Measurements from ENCODE around the gene PHACTR3.

PHACTR3 gene

DNA sequence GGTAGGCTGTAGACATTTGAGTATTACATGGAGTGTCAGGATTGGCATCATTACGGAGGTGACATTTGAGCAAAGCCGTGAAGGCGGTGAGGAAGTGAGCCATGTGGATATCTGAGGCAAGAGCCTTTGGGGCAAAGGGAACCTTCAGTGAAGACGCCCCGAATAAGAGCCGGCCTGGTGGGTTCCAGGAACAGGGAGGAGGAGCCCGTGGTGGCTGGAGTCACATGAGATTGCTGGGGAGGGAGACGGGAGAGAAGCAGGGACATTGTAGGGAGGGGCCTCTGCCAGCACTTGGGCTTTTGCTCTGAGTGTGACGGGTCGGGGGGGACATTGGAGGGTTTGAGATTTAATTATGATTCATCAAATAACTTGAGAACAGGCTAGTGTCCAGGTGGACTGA is 78.3 kb downstream of the PHACTR3 start:
- no peaks in the 10 kb centered on the region for H3K4me1 ChIP-seq (ENCODE audit: control insufficient read depth, low read depth, low read length)
- H3K9me3 ChIP-seq (ENCODE audit: control insufficient read depth, low read depth, low read length), result no peaks in the 10 kb centered on the region
- peaks cover 1% of the 10 kb centered on the region for H3K27me3 ChIP-seq (ENCODE audit: control insufficient read depth, insufficient read depth, low read length)
- H3K36me3 ChIP-seq (ENCODE audit: control insufficient read depth, low read depth, low read length), result no peaks in the 10 kb centered on the region
- H3K4me3 ChIP-seq (ENCODE audit: low read length), result no peak overlapping the region
- H3K27ac ChIP-seq (ENCODE audit: low read length), result no peak overlapping the region
- H3K9ac ChIP-seq (ENCODE audit: low read length), result no peak overlapping the region

DNA sequence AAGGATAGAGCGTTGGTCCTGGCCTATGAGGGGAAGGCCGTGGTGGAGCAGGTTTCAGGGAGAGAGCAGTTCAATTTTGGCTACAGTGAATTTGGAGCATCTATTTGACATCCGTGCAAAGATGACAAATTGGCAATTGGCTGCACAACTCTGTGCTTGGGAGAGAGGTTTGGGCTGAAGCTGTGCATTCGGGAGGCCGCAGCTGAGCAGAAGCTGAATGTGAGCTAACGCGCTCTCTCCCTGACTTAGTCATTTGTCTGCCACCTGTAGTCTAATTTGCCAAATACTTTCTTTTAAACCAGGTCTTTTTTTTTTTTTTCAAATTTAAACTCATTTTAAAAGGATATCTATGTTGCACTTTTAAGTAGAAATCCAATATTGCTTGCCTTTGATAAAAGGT is 78.8 kb downstream of the PHACTR3 start:
- Histone ChIP-seq H3K27ac (ENCODE audit: low read length) (no peak overlapping the region), H3K4me1 (ENCODE audit: control insufficient read depth, low read depth, low read length) (no peaks in the 10 kb centered on the region), H3K9ac (ENCODE audit: low read length) (no peak overlapping the region), H3K27me3 (ENCODE audit: control insufficient read depth, insufficient read depth, low read length) (peaks cover 4% of the 10 kb centered on the region), H3K9me3 (ENCODE audit: control insufficient read depth, low read depth, low read length) (no peaks in the 10 kb centered on the region), H3K4me3 (ENCODE audit: low read length) (no peak overlapping the region), H3K36me3 (ENCODE audit: control insufficient read depth, low read depth, low read length) (no peaks in the 10 kb centered on the region)

- peaks cover 4% of the 10 kb centered on the region for H3K27me3 ChIP-seq (ENCODE audit: control insufficient read depth, insufficient read depth, low read length)
- no peaks in the 10 kb centered on the region for H3K4me1 ChIP-seq (ENCODE audit: control insufficient read depth, low read depth, low read length)
- no peak overlapping the region for H3K9ac ChIP-seq (ENCODE audit: low read length)
- H3K9me3 ChIP-seq (ENCODE audit: control insufficient read depth, low read depth, low read length), result no peaks in the 10 kb centered on the region
- no peak overlapping the region for H3K27ac ChIP-seq (ENCODE audit: low read length)
- H3K4me3 ChIP-seq (ENCODE audit: low read length), result no peak overlapping the region
- no peaks in the 10 kb centered on the region for H3K36me3 ChIP-seq (ENCODE audit: control insufficient read depth, low read depth, low read length)
These were observed 80.4 kb downstream of the PHACTR3 start for GRCh38 chr20:59684685-59685242.

- no peak overlapping the region for H3K9ac ChIP-seq (ENCODE audit: low read length)
- H3K36me3 ChIP-seq (ENCODE audit: control insufficient read depth, low read depth, low read length), result no peaks in the 10 kb centered on the region
- H3K9me3 ChIP-seq (ENCODE audit: control insufficient read depth, low read depth, low read length), result no peaks in the 10 kb centered on the region
- no peaks in the 10 kb centered on the region for H3K4me1 ChIP-seq (ENCODE audit: control insufficient read depth, low read depth, low read length)
- H3K4me3 ChIP-seq (ENCODE audit: low read length), result no peak overlapping the region
- H3K27ac ChIP-seq (ENCODE audit: low read length), result no peak overlapping the region
- peaks cover 7% of the 10 kb centered on the region for H3K27me3 ChIP-seq (ENCODE audit: control insufficient read depth, insufficient read depth, low read length)
These were observed 82.3 kb downstream of the PHACTR3 start for GRCh38 chr20:59686404-59687346.

DNA sequence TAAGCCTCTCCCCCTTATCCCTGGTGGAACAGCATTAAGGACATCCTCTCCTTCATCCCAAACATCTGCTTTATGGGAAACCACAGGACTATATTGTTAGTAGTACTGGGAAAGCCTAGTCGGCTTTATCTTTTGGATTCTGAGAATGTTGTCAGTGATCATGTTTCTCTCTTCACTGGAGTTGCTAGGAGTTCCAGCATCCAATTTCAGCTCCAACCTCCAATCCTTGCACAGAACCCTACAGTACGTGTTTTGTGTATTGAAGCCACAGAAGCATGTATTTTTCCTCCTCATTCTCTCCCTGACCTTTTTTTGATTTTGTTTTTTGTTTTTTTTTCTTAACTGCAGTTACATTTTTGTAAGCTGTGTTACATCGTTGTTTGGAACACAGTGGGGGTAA is 84.0 kb downstream of the PHACTR3 start:
- H3K4me1 ChIP-seq (ENCODE audit: control insufficient read depth, low read depth, low read length), result no peaks in the 10 kb centered on the region
- no peak overlapping the region for H3K4me3 ChIP-seq (ENCODE audit: low read length)
- no peaks in the 10 kb centered on the region for H3K36me3 ChIP-seq (ENCODE audit: control insufficient read depth, low read depth, low read length)
- no peaks in the 10 kb centered on the region for H3K9me3 ChIP-seq (ENCODE audit: control insufficient read depth, low read depth, low read length)
- no peak overlapping the region for H3K9ac ChIP-seq (ENCODE audit: low read length)
- H3K27ac ChIP-seq (ENCODE audit: low read length), result no peak overlapping the region
- H3K27me3 ChIP-seq (ENCODE audit: control insufficient read depth, insufficient read depth, low read length), result peaks cover 7% of the 10 kb centered on the region

- Histone ChIP-seq H3K9me3 (ENCODE audit: control insufficient read depth, low read depth, low read length) (no peaks in the 10 kb centered on the region), H3K4me1 (ENCODE audit: control insufficient read depth, low read depth, low read length) (no peaks in the 10 kb centered on the region), H3K36me3 (ENCODE audit: control insufficient read depth, low read depth, low read length) (no peaks in the 10 kb centered on the region), H3K4me3 (ENCODE audit: low read length) (no peak overlapping the region), H3K27me3 (ENCODE audit: control insufficient read depth, insufficient read depth, low read length) (peaks cover 7% of the 10 kb centered on the region), H3K9ac (ENCODE audit: low read length) (no peak overlapping the region), H3K27ac (ENCODE audit: low read length) (no peak overlapping the region)
These were observed 84.7 kb downstream of the PHACTR3 start for GRCh38 chr20:59688999-59689398.

DNA sequence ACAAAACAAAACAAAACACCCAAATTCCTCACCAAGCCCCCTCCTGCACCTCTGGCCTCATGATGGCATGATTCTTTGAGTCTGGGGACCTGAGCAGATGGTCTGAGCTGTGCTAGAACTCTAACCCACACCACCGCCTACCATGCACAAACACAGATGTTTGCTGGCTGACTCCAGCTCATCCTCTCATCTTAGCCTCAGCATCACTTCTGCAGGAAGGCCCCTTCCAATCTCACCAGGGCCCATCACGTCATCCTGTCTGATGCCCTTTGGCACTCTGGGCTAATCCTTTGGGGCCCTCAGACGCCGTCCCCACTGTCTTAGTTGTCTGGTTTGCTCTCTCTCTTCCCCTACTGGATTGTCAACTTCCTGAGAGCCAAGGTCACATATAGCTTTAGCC is 85.8 kb downstream of the PHACTR3 start:
- Histone ChIP-seq H3K36me3 (ENCODE audit: control insufficient read depth, low read depth, low read length) (no peaks in the 10 kb centered on the region), H3K27ac (ENCODE audit: low read length) (no peak overlapping the region), H3K4me1 (ENCODE audit: control insufficient read depth, low read depth, low read length) (no peaks in the 10 kb centered on the region), H3K4me3 (ENCODE audit: low read length) (no peak overlapping the region), H3K27me3 (ENCODE audit: control insufficient read depth, insufficient read depth, low read length) (peaks cover 7% of the 10 kb centered on the region), H3K9me3 (ENCODE audit: control insufficient read depth, low read depth, low read length) (no peaks in the 10 kb centered on the region), H3K9ac (ENCODE audit: low read length) (no peak overlapping the region)

GRCh38 chr20:59690976-59691375 is 86.6 kb downstream of the PHACTR3 start:
- Histone ChIP-seq H3K36me3 (ENCODE audit: control insufficient read depth, low read depth, low read length) (no peaks in the 10 kb centered on the region), H3K4me1 (ENCODE audit: control insufficient read depth, low read depth, low read length) (no peaks in the 10 kb centered on the region), H3K27ac (ENCODE audit: low read length) (no peak overlapping the region), H3K9ac (ENCODE audit: low read length) (no peak overlapping the region), H3K4me3 (ENCODE audit: low read length) (no peak overlapping the region), H3K27me3 (ENCODE audit: control insufficient read depth, insufficient read depth, low read length) (peaks cover 7% of the 10 kb centered on the region), H3K9me3 (ENCODE audit: control insufficient read depth, low read depth, low read length) (no peaks in the 10 kb centered on the region)

- no peak overlapping the region for H3K27ac ChIP-seq (ENCODE audit: low read length)
- H3K27me3 ChIP-seq (ENCODE audit: control insufficient read depth, insufficient read depth, low read length), result peaks cover 7% of the 10 kb centered on the region
These were observed 87.8 kb downstream of the PHACTR3 start for GRCh38 chr20:59692139-59692538.

GRCh38 chr20:59693587-59693986 is 89.2 kb downstream of the PHACTR3 start:
- Histone ChIP-seq H3K27me3 (ENCODE audit: control insufficient read depth, insufficient read depth, low read length) (peaks cover 3% of the 10 kb centered on the region), H3K36me3 (ENCODE audit: control insufficient read depth, low read depth, low read length) (no peaks in the 10 kb centered on the region), H3K9ac (ENCODE audit: low read length) (no peak overlapping the region), H3K4me3 (ENCODE audit: low read length) (no peak overlapping the region), H3K27ac (ENCODE audit: low read length) (no peak overlapping the region), H3K9me3 (ENCODE audit: control insufficient read depth, low read depth, low read length) (no peaks in the 10 kb centered on the region), H3K4me1 (ENCODE audit: control insufficient read depth, low read depth, low read length) (no peaks in the 10 kb centered on the region)

More at GRCh38 chr20:59692139-59692538, 87.8 kb downstream of the PHACTR3 start:
- Histone ChIP-seq H3K9ac (ENCODE audit: low read length) (no peak overlapping the region), H3K9me3 (ENCODE audit: control insufficient read depth, low read depth, low read length) (no peaks in the 10 kb centered on the region), H3K36me3 (ENCODE audit: control insufficient read depth, low read depth, low read length) (no peaks in the 10 kb centered on the region), H3K4me1 (ENCODE audit: control insufficient read depth, low read depth, low read length) (no peaks in the 10 kb centered on the region), H3K4me3 (ENCODE audit: low read length) (no peak overlapping the region)

DNA sequence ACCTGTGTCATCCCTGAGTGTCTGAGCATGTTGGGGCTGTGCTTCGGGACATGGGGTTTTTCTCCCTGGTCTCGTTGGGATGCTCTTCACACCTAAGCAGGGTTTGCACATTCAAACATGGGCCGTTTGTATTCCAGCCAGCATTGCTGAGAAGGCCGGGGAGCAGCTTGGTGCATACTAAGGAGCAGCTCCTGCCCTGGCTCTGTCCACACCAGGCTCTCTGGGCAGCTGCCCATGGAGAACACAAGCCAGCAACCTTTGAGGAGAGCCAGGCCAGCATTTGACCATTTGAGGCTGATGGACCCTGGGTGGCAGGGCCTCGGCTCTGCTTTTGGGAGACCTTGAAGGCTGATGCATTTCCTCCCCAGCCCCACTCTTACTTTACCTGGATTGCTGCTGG is 92.1 kb downstream of the PHACTR3 start:
- H3K4me1 ChIP-seq (ENCODE audit: control insufficient read depth, low read depth, low read length), result no peaks in the 10 kb centered on the region

DNA sequence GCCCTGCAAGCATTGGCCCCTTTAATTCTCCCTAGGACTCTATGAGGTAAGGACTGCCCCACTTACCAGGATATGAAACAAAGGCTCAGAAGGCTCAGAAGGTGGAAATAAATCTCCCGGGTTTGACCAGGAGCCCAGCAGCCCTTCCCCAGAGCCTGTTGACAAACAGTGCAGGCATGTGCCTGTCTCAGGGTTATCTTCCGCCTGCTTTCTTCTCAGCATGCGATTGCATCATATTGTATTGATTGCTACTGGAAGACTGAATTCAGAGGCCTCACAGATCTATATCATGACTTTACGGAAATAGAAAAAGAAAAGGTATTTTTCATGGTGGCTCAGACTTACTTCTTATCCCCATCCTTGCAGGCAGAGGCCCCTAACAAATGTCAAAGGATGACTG is 92.7 kb downstream of the PHACTR3 start:
- H3K9me3 ChIP-seq (ENCODE audit: control insufficient read depth, low read depth, low read length), result no peaks in the 10 kb centered on the region
- H3K36me3 ChIP-seq (ENCODE audit: control insufficient read depth, low read depth, low read length), result no peaks in the 10 kb centered on the region
- H3K9ac ChIP-seq (ENCODE audit: low read length), result no peak overlapping the region
- H3K27me3 ChIP-seq (ENCODE audit: control insufficient read depth, insufficient read depth, low read length), result peaks cover 6% of the 10 kb centered on the region
- no peak overlapping the region for H3K27ac ChIP-seq (ENCODE audit: low read length)
- H3K4me3 ChIP-seq (ENCODE audit: low read length), result no peak overlapping the region
- H3K4me1 ChIP-seq (ENCODE audit: control insufficient read depth, low read depth, low read length), result no peaks in the 10 kb centered on the region

More for the DNA sequence above, 92.1 kb downstream of the PHACTR3 start:
- no peak overlapping the region for H3K9ac ChIP-seq (ENCODE audit: low read length)
- H3K4me3 ChIP-seq (ENCODE audit: low read length), result no peak overlapping the region
- no peaks in the 10 kb centered on the region for H3K9me3 ChIP-seq (ENCODE audit: control insufficient read depth, low read depth, low read length)
- no peaks in the 10 kb centered on the region for H3K36me3 ChIP-seq (ENCODE audit: control insufficient read depth, low read depth, low read length)
- no peak overlapping the region for H3K27ac ChIP-seq (ENCODE audit: low read length)
- peaks cover 6% of the 10 kb centered on the region for H3K27me3 ChIP-seq (ENCODE audit: control insufficient read depth, insufficient read depth, low read length)
